OCI-M1 (cell line): ENCODE results near the gene GMNN.
"Not testable (repeated sequence)": the region's sequence is repeated elsewhere in the genome, so short reads cannot be mapped to it uniquely, and the experiment has no call there.

Source experiments
- DNase-seq: peaks from one replicate; lab custom pipeline; 2025; lab: John Stamatoyannopoulos, UW

The GMNN gene

DNA sequence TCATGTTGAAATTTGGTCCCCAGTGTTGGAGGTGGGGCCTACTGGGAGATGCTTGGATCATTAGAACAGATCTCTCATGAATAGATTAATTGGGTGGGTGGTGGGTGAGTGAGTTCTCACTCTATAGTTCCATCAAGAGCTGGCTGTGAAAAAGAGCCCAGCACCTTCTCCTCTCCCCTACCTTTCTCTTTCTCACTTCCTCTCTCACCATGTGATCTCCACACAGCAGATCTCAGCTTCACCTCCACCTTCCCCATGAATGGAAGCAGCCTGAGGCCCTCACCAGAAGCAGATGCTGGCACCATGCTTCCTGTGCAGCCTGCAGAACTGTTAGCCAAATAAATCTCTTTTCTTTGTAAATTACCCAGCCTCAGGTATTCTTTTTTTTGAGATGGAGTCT is 12.9 kb upstream of the GMNN start:
- DNase-seq: no peak

DNA sequence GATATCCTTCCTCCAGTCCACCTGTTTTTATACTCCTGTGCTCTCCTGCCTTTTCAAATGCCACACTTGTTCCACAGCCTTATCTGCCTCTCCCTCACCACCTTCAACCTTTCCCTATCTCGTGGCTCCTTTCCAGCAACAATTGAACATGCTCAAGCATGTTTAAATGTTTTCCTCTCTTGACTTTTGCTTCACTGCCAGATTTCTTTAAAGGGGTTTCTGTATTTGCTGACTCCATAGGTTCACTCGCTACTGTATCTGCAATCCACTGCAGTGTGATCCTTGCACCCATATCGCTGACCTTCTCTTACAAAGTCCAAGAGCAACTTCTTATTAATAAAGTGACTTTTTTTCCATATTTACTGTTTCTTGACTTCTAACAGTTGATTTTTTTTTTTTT is 11.2 kb upstream of the GMNN start:
- DNase-seq: no peak

DNA sequence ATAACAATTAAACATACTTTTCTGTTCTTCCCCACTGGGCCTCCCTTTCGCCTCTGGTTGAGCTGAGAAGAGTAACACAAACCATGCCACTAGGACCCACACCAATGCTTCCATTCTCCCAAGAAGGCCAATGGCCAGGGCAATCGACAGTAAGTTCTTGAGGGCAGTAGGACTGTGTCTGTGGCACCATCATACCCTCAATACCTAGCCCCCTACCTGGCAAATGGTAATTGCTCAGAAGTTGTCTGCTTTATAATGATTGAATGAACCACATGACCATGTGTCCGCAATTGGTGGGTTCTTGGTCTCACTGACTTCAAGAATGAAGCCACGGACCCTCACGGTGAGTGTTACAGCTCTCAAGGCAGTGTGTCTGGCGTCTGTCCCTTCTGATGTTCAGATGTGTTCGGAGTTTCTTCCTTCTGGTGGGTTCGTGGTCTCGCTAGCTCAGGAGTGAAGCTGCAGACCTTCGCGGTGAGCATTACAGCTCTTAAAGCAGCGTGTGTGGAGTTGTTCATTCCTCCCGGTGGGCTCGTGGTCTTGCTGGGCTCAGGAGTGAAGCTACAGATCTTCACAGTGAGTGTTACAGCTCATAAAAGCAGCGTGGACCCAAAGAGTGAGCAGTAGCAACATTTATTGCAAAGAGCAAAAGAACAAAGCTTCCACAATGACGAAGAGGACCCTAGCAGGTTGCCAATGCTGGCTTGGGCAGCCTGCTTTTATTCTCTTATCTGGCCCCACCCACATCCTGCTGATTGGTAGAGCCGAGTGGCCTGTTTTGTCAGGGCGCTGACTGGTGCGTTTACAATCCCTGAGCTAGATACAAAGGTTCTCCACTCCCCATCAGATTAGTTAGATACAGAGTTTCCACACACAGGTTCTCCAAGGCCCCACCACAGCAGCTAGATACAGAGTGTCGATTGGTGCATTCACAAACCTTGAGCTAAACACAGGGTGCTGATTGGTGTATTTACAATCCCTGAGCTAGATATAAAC is 9.6 kb upstream of the GMNN start:
- not testable (repeated sequence) for DNase-seq

DNA sequence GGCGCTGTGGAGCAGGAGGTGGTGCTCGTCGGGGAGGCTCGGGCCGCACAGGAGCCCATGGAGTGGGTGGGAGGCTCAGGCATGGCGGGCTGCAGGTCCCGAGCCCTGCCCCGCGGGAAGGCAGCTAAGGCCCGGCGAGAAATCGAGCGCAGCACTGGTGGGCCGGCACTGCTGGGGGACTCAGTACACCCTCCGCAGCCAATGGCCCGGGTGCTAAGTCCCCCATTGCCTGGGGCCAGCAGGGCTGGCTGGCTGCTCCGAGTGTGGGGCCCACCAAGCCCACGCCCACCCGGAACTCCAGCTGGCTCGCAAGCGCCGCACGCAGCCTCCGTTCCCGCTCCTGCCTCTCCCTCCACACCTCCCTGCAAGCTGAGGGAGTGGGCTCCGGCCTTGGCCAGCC is 8.8 kb upstream of the GMNN start:
- DNase-seq: not testable (repeated sequence)

DNA sequence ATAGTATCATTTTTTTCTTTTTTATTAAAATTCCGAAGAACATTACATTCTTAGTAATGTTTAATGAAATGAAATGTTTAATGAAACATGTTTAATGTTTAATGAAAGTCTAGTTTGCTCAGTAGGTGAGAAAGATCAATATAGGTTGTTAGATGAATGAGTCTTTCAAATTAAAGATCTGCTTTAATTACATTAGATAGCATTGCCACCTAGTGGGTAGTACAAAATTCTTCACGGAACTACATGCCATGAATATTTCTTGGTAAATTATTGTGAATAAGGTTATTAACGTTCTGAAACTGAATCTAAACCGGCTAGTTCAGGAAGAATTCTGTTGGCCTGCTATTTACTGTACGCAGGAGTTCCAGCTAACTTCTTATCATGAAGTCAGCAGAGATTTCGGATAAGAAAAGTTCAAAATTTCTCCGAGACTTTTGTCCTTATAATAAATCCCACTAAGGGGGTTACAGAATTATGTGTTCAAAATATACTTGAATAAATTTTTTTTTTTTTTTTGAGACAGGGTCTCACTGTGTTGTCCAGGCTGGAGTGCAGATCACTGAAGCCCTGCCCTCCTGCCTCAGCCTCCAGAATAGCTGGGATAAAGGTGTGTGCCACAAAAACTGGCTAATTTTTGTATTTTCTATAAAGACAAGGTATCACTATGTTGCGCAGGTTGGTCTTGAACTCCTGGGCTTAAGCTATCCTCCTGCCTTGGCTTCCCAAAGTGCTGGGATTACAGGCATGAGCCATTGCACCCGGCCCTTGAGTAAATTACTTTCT is 7.9 kb upstream of the GMNN start:
- DNase-seq: peak; percentile 75

DNA sequence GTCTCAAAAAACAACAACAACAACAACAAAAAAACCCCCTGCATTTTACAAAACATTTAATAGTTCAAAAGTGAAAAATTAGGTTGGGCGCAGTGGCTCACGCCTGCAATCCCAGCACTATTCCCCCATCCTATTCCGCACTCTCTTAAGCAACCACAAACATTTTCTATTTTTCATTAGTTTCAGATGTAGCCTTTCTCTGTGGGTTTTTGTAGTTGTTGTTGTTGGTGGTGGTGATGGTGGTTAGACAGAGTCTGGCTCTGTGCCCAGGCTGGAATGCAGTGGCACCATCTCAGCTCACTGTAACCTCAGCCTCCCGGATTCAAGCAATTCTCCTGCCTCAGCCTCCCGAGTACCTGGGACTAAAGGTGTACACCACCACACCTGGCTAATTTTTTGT is 6.4 kb upstream of the GMNN start:
- DNase-seq: no peak

DNA sequence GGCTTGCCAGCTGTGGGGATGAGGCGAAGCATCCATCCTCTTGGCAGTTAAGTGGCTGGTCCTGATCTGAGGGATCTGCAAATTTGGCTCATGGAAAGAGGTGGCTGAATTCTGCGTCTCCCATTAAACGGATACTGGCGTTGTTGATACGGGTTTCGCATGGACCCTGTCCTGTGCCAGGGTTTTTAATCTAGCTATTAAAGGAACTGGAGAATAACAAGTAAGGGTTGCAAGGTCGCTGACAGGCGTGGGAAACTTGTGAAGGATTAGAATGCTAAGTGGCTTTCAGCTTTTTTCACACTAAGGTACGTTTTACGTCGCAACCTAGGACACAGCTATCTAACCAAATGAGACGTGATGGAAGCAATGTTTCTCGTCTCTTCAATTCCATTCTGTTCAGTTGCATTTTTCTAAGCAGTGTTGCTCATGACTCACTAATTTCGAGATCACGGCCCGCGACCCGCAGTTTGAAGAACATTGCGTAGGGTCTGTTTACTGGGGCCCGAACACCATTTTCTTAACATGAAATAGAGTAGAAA is 852 bp downstream of the GMNN start:
- no peak for DNase-seq

DNA sequence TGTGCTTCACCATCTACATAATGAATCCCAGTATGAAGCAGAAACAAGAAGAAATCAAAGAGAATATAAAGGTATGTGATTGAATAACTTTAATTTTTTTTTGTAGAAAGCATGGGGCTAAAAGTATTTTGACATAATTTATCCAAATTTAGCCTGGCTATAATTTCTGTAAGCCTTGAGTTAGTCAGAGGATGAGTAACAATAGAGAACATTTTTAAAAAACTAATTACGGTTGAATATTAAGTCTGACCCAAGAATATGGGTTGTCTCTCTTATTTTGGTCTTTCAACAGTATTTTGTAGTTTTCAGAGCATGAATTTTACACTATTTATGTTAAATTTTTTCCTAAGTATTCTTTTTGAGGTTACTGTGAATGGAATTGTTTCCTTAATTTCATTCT is 2.5 kb downstream of the GMNN start:
- DNase-seq: no peak

DNA sequence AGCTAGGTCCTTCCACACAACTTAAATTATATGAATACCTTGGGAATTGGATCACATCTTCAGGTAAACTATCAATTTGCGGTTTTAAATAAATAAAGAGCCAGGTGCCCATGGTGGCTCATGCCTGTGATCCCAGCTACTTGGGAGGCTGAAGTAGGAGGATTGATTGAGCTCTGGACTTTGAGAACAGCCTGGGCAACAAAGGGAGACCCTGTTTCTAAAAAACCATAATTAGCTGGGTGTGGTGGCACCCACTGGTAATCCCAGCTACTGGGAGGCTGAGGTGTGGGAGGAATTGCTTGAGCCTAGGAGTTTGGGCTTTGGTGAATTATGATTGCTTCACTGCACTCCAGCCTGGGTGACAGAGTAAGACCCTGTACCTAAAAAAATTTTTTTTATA is 3.4 kb downstream of the GMNN start:
- DNase-seq: peak; percentile 41

DNA sequence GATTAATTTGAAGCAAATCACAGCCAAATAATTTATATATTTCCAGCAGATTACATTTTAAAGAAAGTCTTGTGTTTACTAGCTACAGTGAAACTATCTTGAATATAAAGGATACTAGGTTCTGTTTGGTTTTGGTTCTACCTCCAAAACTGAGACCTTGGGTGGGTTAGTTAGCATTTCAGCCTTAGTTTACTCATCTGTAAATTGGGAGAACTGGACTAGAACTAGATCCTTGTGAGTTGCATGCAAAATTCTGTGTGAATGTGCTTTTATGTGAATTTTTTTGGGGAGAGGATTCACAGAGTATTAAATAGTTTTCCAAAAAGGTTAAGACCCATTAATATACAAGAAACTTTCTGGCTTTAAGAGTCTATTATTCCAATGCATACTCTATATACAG is 4.1 kb downstream of the GMNN start:
- no peak for DNase-seq

DNA sequence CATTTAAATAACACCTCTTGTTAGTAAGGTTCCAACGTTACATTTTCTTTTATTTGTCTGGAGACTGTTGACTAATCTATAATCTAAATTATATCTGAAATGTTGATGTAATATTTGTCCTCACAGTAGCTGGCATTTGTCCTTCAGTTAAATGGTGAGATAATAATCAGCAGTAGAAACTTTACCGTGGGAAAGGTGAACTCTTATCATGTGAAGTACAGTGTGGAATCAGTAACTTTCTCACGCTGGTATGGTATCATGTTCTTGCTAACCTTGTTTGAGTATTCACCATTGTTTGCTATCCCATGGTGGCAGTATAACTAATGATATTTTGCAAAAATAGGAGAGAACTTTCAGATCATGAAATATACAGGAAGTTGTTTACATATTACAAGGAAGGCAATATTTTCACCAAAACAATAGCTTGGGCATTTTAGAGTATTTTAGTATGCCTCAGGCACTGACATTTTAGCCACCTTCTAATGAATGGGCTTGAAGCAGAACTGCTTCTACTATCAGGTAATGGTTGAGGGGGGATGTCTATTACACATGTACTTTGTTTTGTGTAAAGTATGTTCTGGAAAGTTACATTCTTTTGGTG is 4.8 kb downstream of the GMNN start:
- DNase-seq: no peak

DNA sequence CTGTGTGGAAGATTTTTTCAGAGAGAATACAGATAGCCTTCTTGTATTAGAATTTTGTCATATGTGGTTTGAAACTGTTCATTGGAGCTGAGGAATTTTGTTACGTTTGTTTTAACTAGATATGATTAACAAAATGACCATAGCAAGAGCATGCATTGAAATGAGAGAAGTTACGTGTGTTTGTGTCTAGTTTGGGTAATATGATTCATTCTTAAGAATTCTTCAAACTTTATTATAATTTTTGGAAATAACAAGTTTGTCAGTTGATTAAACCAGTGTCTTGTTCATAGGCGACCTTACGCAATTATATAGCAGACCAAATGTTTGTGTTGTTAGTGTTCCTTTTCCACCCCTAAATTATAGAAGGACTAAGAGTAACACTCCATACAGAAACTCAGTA is 5.5 kb downstream of the GMNN start:
- no peak for DNase-seq

DNA sequence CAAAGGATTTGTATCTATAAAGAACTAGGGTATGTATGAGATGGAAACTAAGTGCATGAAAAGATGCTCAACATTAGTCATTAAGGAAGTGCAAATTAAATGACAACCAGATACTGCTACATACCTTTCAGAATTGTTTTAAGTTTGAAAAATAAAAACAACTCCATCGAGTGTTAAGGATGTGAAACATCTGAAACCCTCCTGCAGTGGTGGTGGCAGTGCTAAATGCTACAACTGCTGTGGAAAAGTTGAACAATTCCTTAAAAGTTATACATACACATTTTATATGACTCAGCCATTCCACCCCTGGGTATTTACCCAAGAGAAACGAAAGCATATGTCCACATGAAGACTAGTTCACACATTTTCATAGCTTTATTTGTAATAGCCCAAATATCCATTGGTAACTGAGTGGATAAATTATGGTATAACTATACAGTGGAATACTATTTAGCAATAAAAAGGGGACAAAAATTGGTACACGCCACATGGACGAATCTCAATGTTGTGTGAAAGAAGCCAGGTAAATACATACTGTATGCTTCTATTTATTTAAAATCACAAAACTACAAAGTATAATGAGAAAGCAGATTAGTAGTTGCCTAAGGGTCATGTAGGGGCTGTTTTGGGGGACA is 13.4 kb downstream of the GMNN start:
- no peak for DNase-seq

DNA sequence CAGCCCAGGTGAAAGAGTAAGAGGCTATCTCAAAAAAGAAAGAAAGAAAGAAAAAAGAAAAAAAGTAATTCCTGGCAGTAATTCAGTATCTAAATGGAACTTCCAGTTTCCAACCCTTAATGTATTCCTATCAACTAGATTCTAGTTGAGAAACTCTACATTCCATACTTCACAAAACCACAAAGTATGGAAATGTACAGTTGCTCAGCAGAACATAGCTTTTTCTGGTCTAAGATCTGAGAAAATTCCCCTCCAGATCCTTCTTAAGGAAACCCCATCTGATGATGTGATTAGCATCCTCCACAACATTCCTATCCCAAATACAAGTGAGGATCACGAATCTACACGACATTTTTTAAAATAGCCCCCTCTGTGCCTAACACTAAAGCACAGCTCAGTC is 20.4 kb downstream of the GMNN start:
- no peak for DNase-seq

DNA sequence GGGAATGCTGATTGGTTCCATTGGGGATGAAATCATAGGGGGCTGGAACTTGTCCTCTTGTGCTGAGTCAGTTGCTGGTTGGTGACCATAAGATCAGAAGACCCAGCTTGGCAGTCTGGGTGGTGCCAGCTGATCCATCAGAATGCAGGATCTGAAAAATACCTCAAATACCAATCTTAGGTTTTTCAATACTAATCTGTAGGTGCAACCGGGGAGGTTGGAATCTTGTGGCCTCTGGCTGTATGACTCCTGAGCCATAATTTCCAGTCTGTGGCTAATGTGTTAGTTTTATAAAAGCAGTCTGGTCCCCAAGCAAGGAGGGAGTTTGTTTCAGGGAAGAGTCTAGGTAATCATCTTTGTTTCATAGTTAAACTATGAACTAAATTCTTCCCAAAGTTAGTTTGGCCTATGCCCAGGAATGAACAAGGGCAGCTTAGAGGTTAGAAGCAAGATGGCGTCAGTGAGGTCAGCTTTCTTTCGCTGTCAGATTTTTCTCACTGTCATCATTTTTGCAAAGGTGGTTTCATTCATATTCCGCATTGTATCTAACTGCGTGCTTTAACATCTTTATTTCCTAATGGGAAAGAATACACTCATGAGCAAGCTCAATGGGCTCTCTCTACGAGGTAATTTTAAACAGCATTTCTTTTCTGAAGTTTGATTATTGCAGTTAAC is 22.0 kb downstream of the GMNN start:
- DNase-seq: no peak

DNA sequence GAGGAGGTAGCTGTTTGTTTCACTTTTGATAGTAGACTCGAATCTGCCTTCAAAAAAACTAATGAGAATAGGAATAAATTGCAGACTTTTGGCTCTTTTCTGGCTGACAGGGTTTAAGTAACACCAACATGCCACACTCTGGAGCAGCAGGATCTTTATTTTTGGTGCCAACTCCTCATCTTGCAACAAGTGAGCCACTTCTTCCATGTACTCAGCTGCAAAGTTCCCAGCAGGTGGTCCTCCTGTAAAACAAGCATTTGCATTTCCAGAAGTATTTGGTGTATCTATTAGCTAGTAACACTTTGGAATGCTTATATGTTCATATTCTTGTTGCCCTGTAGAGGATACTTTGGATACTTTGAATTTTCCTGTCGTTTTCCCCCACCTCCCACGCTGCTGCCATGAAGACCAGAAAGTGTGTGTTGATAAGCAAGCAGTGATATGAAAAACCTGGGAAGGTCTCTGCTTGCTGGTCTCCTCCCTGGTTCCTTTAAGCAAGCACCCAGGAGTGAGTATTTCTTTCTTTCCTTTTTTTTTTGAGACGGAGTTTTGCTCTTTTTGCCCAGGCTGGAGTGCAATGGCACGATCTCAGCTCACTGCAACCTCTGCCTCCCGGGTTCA is 23.0 kb downstream of the GMNN start:
- peak; percentile 12 for DNase-seq

DNA sequence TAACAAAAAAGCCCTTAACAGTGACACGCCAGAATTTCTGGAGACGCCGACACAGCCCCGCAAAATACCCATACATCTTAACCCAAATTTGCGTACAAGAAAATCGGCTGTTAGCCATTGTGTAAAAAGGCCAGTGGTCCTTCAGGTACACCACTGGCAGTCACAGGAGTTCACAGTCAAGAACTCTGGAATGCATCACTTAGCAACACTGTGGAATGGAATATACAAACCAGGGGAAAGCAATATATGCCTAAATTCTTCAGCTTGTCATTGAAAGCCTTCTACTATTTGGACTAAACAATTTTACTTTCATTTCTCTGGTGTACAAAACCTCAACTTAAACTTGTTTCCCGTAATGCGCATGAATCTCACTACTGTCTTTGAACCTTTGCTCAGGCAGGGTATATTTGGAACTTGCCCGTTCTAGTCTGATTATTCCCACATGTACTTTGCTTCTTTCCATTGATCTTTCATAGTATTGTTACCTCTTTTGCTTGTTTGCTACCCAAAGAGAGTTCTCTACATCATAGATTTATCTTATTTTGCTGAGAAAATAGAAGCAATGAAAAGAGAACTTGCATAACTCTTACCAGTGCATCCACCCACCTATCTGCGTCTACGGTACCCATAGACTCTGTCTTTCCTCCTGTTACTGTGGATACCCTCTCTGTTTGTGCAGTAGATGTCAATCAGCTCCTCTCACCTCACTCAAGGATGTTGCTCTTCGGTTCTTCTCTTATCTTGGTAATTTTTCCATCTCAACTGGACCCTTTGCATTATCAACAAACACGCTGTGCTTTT is 24.2 kb downstream of the GMNN start, which contains the start of gene ARMH2:
Gene ARMH2 (minus strand): TSS at position 178 of the 801 bp plus-strand sequence. CDS start 60 bp downstream, at position 118.
- no peak for DNase-seq

DNA sequence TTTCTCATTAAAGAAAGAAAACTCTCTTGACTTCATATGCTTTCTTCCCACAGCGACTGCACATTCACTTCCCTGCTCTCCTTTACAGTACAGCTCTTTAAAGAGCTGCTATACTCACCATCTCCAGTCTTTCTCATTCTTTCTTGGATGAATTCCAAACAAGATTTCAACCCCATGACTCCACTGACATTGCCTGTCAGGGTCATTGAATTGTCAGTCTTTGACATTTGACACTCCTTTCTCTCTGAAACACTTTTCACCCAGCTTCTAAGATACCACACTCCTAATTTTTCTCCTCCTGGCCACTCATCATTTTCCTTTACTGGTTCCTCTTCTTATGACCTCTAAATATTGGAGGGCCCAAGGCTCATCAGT is 24.8 kb downstream of the GMNN start:
- DNase-seq: peak; percentile 12

DNA sequence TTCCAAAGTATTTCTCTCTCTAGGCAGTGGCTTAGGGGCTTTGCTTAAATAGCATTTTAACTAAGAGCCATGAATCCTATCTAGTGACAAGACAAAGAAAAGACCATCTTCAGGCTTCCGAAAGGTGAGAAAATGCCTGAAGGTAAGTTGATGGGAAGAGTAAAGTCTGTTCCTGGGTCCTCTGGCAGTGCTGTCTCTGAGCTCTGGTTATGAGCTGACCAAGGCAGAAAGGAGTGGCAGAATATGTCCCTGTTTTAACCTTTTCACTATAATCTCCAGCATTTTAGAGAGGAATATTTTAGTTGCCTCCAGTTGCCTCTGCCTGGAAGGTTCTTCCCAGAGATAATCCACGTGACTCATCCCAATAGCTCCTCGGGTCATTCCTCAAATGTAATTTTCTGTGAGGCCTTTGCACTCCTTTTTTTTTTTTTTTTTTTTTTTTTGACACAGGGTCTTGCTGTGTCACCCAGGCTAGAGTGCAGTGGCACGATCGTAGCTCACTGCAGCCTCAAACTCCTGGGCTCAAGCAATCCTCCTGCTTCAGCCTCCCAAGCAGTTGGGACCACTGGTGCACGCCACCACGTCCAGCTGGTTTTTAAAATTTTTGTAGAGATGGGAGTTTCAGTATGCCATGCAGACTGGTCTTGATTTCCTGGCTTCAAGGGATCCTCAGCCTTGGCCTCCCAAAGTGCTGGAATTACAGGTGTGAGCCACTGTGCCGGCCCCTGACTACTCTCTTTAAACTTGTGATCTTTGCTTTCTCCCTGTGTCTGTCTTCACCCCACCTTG is 27.7 kb downstream of the GMNN start:
- DNase-seq: no peak
